Activated CD4-positive, alpha-beta T cell treated with anti-CD3 and anti-CD28 coated beads for 4 hours (primary cell): Measurements from ENCODE around the gene ZFP14.

ENCODE experiments used
- DNase-seq, 2 donors: peaks; one replicate each; pipeline ENCODE4 v3.0.0-alpha.2; 2020

ZFP14 gene

GRCh38 chr19:36378625-36379509 lies at the start of gene ZFP14:
ZFP14 (minus strand) TSS chr19:36379201; CDS start chr19:36367892, 11,309 bp downstream.
- DNase-seq = peak; percentile 96

- DNase-seq = no peak
These were observed 44.9 kb upstream of the ZFP14 start for GRCh38 chr19:36423925-36424324.

- DNase-seq = no peak
These were observed 42.9 kb upstream of the ZFP14 start for GRCh38 chr19:36421749-36422481.

GRCh38 chr19:36420961-36421748 lies 42.2 kb upstream of the ZFP14 start:
- DNase-seq = no peak

- peak; percentile 69 to 74 for DNase-seq
These were observed 39.4 kb upstream of the ZFP14 start, which contains the start of gene ZFP82 for GRCh38 chr19:36418287-36419001. ZFP82 (minus strand) TSS chr19:36418644; CDS start chr19:36409789, 8,855 bp downstream.

- DNase-seq = peak in 1 of 2 donors; percentile 1
These were observed 38.8 kb upstream of the ZFP14 start for GRCh38 chr19:36417752-36418286.

- DNase-seq = no peak
These were observed 30.8 kb upstream of the ZFP14 start for GRCh38 chr19:36409841-36410240.

- no peak for DNase-seq
These were observed 29.1 kb upstream of the ZFP14 start for GRCh38 chr19:36408101-36408500.

GRCh38 chr19:36404498-36404897 lies 25.5 kb upstream of the ZFP14 start:
- DNase-seq = no peak

- no peak for DNase-seq
These were observed 22.5 kb upstream of the ZFP14 start for GRCh38 chr19:36401475-36401874.

GRCh38 chr19:36398571-36398970 lies 19.6 kb upstream of the ZFP14 start:
- DNase-seq = no peak

GRCh38 chr19:36392916-36393673 lies 14.1 kb upstream of the ZFP14 start:
- no peak for DNase-seq

GRCh38 chr19:36379510-36379819 lies 464 bp upstream of the ZFP14 start:
- no peak for DNase-seq

GRCh38 chr19:36377541-36378178 lies 1.3 kb downstream of the ZFP14 start:
- DNase-seq = no peak

- DNase-seq = no peak
These were observed 5.3 kb downstream of the ZFP14 start for GRCh38 chr19:36373638-36374156.

GRCh38 chr19:36371886-36372285 lies 7.1 kb downstream of the ZFP14 start:
- no peak for DNase-seq

GRCh38 chr19:36363845-36364244 lies 15.2 kb downstream of the ZFP14 start:
- DNase-seq = no peak

- DNase-seq = no peak
These were observed 38.1 kb downstream of the ZFP14 start for GRCh38 chr19:36340786-36341372.

GRCh38 chr19:36331353-36332228 lies 47.4 kb downstream of the ZFP14 start:
- peak; percentile 35 to 42 for DNase-seq
